PC-3 (cell line): ENCODE measurements around the gene GP1BA.

Experiments
- EZH2phosphoT487 ChIP-seq: fragments of 300-600 bp; sonication (generic); IDR thresholded peaks from 2 replicates; pipeline ENCODE4 v1.6.1; 2018; ENCODE audit warnings: mild to moderate bottlenecking, antibody characterized with exemption, low read length, borderline replicate concordance
- TF ChIP-seq, protein P1 (sequence below): fragments of 300-600 bp; sonication (generic); conservative IDR thresholded peaks from 2 replicates; pipeline ENCODE4 v1.5.1; 2017; ENCODE audit warnings: antibody characterized with exemption, low read depth, mild to moderate bottlenecking, low read length

DNA sequence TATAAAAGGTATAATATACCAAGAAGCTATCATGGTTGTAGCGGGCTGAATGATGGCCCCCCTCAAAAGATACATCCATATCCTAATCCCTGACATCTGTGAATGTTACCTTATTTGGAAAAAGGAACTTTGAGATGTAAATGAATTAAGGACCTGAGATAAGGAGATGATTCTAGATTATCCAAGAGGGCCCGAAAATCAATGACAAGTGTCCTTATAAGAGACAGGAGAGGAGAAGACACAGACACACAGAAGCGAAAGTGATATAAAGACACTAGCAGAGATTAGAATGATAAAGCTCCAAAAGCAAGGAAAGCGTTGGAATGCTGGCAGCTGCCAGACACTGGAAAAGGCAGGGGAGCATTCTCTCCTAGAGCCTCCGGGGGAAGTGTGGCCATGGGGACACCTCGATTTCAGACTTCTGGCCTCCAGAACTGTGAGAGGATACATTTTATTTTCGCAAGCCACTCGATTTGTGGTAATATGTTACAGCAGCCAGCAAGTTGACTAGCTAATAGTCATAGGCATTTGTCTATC is 12.5 kb upstream of the GP1BA start:
- TF ChIP-seq, protein P1, sequence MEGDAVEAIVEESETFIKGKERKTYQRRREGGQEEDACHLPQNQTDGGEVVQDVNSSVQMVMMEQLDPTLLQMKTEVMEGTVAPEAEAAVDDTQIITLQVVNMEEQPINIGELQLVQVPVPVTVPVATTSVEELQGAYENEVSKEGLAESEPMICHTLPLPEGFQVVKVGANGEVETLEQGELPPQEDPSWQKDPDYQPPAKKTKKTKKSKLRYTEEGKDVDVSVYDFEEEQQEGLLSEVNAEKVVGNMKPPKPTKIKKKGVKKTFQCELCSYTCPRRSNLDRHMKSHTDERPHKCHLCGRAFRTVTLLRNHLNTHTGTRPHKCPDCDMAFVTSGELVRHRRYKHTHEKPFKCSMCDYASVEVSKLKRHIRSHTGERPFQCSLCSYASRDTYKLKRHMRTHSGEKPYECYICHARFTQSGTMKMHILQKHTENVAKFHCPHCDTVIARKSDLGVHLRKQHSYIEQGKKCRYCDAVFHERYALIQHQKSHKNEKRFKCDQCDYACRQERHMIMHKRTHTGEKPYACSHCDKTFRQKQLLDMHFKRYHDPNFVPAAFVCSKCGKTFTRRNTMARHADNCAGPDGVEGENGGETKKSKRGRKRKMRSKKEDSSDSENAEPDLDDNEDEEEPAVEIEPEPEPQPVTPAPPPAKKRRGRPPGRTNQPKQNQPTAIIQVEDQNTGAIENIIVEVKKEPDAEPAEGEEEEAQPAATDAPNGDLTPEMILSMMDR: no peak
- TF ChIP-seq EZH2phosphoT487: no peak
